Activated CD8-positive, alpha-beta memory T cell treated with anti-CD3 and anti-CD28 coated beads for 36 hours (primary cell): ENCODE data around the gene SYVN1. TPM values are rescaled to one million over a fixed set of nuclear protein-coding genes. Genes with fewer than 3 reads are reported as not detected.

ENCODE experiments used
- CTCF ChIA-PET: fragments of 350-600 bp; sonication (Branson Sonifier 250); formaldehyde crosslinking; loops from one replicate; lab custom pipeline; 2021; ENCODE audit warnings: antibody characterized with exemption; lab: Charles Lee
- POLR2A ChIA-PET: fragments of 350-600 bp; sonication (Branson Sonifier 250); formaldehyde crosslinking; loops from one replicate; lab custom pipeline; 2021; ENCODE audit warnings: antibody characterized with exemption; lab: Charles Lee
- total RNA-seq, 2 experiments: library from RNA; stranded (reverse); gene quantifications; one replicate each; pipeline ENCODE4 v1.2.3, GENCODE V29; 2021

Gene SYVN1
- total RNA-seq, 2 experiments from 2014 or later = 33.8 to 36.6 TPM

DNA sequence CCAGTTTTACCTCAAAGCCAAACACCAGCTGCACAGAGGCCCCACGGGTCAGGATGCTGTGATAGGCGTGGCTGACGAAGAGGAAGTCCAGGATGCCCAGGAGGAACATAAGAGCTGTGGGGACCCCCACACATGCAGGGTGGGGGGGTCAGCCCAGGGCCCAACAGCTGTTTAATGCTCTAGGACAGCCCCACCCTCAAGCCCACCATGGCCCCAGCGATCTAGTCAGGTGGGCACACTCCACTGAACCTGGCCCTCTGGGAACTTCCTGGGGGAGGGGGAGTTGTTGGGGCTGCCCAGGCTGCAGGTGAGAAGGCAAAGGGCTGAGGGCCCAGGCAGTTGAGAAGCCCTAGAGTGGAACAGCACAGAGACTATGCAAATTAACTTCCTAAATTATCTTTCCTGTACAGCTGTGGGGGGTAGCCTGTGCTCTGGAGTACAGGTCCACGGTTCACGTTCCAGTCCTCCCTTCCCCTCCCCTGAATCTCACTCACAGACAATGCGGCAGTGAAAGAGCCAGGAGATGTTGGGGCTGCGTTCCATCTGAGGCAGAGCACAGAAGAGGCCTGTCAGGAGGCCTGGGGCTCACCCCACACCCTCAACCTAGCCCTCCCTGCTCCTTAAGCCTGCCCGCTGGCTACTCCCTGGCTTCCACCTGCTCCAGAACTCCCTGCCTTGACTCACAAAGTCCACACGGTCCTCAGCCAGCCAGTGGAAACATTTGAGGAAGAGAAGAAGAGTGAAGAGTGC, 1.9 kb downstream of the SYVN1 start:
- ChIA-PET POLR2A (interaction anchor here (3.7 kb wide), 1 partner anchor 10 kb away, joined by 47 read pairs; the partner anchor contains the start of genes FAU and MRPL49), CTCF (interaction anchor here (0.8 kb wide), 1 partner anchor 11 kb away, joined by 3 read pairs; the partner anchor contains the start of gene FAU)

DNA sequence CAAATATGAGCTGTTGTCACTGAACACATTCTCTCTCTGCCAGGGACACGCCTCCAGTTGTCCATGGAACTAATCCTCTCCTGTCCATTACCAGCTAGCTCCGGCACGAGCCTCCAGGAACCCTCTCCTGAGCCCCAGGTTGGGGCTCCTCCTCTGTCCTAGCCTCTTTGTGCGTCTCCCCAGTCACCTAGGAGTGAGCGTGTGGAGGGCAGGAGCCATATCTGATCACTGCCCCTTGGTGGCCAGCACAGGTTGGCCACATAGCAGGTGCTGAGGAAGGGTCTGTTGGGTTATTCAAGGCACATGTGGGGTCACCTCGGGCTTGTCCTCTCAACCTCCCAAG, 2.5 kb downstream of the SYVN1 start:
- ChIA-PET POLR2A (no interaction called here), CTCF (interaction anchor here (0.8 to 1.5 kb wide), 2 partner anchors 10 to 49 kb away, joined by 3 read pairs; partner anchors contain the start of gene FAU)

DNA sequence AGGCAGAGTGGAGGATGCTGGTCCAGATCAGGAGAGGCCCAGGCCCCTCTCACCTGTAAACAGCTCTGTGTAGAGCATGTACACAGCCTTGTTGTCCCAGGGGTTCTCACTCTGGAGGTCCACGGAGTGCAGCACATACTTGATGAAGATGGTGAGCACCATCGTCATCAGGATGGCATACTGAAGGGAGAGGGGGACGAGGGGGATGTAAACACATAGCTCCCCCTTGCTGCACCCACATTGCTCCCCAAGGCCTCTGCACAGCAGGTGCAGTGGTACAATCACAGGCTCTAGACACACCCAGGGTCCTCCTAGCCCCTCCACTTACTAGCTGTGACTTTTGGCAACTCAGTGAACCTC, 2.9 kb downstream of the SYVN1 start:
- CTCF ChIA-PET = interaction anchor here (0.8 to 1.5 kb wide), 3 partner anchors 10 to 50 kb away, joined by 3 to 4 read pairs (median 3); partner anchors contain the start of gene FAU
- POLR2A ChIA-PET = no interaction called here

DNA sequence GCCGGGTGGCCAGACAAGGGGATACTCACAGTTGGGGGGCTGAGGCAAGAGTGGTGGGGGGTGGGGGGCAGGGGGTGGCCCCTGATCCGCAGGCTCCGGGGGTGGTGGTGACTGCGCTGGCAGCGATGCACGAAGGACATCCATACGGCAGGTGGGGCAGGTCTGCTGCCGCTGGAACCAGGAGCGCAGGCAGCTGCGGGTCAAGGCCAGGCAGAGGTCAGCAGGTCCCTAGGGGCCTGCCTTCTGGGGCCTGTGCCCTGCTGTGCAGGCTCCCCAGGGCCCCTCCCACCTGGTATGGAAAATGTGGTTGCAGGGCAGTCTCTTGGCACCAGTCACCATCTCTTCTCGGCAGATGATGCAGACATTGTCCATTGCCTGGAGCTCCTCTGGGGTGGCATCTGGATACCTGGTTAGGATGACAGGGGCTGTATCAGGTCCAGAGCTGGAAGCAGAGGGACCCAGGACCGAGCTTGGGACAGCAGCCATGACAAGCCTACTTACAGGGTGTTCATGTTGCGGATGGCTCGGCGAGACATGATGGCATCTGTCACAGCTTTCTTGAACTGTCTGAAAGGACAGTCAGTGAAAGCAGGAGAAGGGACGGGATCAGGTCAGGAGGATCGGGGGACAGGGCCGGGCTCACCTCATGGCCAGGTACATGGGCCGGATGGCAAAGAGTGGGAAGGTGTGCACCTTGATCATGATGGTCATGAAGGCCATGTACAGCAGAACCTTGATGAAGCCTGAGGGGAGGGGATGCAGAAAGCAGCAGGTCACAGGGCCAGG, 3.5 kb downstream of the SYVN1 start:
- POLR2A ChIA-PET = interaction anchor here (0.6 kb wide), 1 partner anchor 49 kb away, joined by 3 read pairs; no protein-coding TSS in a partner anchor
- CTCF ChIA-PET = interaction anchor here (0.9 to 1.5 kb wide), 4 partner anchors 13 to 50 kb away, joined by 3 to 4 read pairs (median 4); partner anchors contain the start of gene ZNHIT2

DNA sequence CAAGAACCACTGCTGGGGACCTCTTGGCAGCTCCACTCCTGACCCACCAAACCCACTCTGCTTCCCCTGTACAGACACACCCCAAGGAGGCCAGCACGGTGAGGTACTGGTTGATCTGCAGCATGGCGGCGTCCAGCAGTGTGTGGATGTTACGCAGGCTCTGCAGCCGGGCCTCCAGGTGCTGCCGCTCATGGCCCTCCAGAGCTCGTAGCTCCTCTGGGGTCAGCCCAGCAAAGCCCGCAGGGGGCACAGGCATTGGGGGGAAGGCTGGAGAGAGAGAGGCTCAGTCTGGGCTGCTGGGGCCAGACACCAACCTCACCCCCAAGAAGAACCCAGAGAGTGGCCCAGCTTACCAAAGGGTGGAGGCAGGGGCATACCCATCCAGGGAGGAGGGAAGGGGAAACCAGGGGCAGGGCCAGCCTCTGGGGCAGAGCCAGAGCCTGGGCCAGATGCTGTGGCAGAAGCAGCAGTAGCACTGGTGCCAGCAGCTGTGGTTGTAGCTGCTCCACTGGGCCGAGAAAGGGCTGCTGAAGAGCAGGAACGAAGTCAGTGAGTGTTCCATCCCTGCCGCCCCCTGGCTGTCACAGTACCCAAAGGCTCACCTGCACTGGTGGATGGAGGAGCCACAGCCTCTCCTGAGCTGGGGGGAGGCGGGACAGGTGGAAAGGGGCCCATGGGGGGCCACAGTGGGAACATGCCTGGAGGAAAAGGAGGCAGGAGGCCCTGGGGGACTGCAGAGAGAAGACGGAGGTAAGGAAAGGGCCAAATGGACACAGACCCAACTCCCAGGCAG, 4.5 kb downstream of the SYVN1 start:
- CTCF ChIA-PET = interaction anchor here (1.3 to 1.4 kb wide), 2 partner anchors 12 to 19 kb away, joined by 3 to 4 read pairs; partner anchors contain the start of gene ZNHIT2
- POLR2A ChIA-PET = interaction anchor here (0.6 to 1.8 kb wide), 2 partner anchors 10 to 13 kb away, joined by 3 to 6 read pairs; no protein-coding TSS in a partner anchor

DNA sequence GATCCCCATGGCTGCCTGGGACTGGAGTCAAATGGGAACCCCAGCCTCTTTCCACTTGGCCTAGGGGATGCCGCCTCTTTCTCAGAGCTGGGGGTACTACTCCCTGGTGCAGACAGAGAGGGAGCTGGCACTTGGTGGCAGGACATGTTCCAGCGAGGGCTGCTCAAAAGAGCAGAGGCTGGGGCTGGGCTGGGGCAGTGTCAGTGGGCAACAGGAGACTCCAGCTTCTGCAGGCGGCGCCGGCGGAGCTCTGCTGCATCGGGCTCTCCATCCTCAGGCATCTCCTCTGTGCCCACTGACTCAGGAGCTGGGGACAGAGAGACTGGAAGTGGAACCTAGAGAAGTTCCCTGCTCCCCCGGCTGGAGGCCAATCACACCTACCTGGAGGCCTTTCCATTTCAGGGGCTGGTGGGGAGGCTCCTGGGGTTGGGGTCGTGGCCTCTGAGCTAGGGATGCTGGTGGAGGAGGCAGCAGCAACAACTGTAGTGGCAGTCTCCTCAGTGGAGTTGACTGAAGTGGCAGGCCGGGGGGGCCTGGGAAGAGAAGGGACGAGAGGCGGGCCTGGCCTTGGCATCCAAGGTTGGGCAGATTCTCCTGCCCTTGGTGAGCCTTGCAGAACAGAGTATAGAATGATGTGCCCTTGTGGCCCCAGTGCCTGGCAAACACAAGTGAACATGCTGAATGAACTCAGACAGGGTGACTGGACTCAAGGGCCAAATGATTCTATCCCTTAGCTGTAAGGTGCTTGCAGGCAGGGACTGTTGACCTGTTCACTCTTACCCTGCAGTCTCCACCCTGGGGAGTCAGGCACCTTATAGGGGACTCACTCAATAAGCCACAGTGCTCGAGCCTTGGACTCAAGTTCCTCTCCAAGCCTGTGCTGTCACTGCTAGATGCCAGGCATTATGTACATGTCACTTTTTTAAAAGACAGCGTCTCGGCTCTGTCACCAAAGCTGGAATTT, 5.9 kb downstream of the SYVN1 start:
- ChIA-PET POLR2A (interaction anchor here (1.8 kb wide), 1 partner anchor 12 kb away, joined by 6 read pairs; no protein-coding TSS in a partner anchor), CTCF (no interaction called here)

DNA sequence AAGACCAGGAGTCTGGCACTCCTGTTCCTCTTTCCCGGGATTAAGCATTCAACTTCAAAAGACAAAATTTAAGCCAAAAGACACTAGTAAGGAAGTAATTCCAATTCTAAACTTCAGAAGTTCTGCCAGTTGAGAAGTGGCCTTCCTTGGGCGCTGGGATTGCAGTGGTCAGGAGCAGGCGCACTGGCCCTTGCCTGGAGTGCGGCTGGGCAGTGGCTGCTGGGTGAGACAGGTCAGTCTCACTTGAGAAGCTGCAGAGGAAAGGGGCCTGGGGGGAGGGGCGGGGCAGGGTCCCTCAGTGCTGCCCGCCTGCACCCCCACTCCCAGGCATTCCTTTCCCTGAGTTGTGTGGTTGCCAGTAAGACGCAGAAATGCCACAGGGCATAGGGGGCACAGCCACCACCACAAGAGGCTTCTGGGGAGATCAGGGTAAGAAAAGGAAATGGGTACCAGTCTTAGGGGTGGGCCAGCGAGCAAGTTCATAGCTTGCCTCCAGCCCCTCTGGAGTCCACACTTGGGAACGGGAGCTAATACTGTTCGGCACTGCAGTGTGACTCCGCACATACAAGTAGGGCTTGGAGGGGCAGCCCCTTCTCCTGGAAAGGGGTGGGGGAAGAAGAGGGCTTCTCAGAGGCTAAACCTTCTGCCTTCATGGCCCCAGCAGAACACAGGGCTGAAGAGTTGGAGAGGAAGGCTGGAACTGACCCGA, 6.7 kb downstream of the SYVN1 start:
- POLR2A ChIA-PET = interaction anchor here (1.8 kb wide), 1 partner anchor 11 kb away, joined by 6 read pairs; no protein-coding TSS in a partner anchor
- CTCF ChIA-PET = interaction anchor here (1.2 kb wide), 1 partner anchor 10 kb away, joined by 4 read pairs; the partner anchor contains the start of gene ZNHIT2

DNA sequence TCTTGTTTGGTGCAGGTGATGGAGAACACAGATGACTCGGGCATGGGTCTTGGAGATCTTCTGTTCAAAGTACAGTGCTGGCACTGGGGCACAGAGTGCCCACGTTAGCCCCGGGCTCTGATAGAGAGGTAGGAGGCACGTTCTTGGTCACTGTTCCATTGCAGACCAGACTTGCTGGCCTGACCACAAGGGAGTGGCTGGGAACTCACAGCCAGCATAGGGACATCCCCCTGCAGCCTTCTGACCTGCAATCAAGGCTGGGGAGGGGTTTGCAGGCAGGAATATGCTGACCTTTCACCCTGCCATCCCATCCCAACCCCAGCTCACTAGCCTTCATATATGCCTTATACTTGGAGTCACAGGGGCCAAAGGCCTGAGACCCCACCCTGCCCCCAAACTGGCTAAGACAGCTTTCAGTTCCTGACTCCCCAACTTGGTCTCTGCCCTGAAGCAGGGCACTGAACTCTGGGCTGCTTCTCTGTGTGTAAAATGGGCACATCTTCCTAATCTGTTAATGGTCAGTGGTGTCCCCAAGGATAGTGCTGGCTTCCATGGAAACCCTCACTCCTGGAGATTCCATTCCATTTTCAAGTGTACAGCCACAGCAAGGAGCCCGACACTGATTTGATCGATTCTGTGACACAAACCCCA, 7.6 kb downstream of the SYVN1 start:
- CTCF ChIA-PET = interaction anchor here (1.2 kb wide), 1 partner anchor 9 kb away, joined by 4 read pairs; the partner anchor contains the start of gene ZNHIT2
- POLR2A ChIA-PET = interaction anchor here (1.0 kb wide), 1 partner anchor 14 kb away, joined by 3 read pairs; no protein-coding TSS in a partner anchor

DNA sequence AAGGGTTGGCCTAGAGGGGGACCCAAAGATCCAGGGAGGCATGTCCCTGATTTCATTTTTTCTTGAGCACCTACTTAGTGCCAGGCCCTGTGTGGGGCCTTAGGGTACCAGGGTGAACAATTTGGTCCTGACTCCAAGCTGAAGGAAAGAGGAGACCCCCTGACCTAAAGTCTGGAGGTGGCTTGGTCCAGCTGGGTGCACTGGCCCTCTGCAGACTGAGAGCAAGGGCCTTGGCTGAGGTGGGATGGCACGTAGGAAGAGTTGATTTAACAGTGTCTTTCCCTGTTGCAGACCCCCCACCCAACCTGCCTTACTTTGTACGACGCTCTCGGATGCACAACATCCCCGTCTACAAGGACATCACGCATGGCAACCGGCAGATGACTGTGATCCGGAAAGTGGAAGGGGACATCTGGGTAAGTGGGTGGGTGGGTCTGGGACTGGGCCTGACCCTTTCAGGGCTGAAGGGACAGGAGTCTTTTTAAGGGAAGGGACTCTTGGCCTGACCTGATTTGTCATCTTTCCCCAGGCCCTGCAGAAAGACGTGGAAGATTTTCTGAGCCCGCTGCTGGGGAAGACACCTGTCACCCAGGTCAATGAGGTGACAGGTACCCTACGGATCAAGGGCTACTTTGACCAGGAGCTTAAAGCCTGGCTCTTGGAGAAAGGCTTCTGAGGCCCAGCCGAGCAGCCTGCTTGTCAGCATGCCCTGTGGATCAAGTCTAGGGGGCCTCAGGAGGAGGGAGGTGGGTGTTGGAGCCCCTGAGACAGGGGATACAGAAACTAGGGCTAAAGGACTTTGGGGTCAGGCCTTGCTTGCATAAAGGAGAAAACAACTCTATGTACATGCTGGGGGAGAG, 8.9 kb downstream of the SYVN1 start:
- POLR2A ChIA-PET = interaction anchor here (1.0 to 5.0 kb wide), 2 partner anchors 9 to 12 kb away, joined by 3 to 47 read pairs; partner anchors contain the start of gene SYVN1
- CTCF ChIA-PET = interaction anchor here (1.4 kb wide), 1 partner anchor 15 kb away, joined by 5 read pairs; no protein-coding TSS in a partner anchor

DNA sequence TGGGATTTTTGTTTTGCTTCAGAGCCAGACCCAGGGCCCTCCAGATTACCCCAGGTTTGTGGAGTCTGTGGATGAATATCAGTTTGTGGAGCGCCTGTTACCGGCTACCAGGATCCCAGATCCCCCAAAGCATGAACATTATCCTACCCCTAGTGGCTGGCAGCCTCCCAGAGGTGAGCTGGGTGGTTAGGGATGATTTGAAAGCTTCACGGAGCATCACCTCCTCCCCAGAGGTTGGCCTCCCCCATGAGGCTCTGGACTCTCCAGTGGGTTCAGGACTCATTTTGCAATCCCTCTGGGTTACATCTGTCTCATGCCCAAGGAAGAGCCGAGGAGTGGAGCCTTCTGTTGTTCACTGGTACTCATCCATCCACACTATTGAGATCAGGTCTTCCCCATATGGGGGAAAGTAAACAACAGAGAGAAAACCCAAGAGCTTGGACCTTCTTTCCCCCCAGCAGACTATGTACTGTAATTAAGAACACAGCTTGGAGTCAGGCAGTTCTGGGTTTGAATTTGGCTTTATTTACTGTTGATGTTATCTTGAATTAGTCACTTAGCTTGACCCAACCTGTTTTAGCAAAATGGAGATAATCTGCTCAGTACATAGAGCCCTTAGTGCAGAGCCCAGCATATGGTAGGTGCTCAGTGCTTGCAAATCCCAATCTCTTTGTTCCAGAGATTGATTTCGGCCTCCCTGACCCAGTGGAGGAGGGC, 9.7 kb downstream of the SYVN1 start:
- CTCF ChIA-PET = interaction anchor here (1.4 kb wide), 1 partner anchor 14 kb away, joined by 5 read pairs; no protein-coding TSS in a partner anchor

DNA sequence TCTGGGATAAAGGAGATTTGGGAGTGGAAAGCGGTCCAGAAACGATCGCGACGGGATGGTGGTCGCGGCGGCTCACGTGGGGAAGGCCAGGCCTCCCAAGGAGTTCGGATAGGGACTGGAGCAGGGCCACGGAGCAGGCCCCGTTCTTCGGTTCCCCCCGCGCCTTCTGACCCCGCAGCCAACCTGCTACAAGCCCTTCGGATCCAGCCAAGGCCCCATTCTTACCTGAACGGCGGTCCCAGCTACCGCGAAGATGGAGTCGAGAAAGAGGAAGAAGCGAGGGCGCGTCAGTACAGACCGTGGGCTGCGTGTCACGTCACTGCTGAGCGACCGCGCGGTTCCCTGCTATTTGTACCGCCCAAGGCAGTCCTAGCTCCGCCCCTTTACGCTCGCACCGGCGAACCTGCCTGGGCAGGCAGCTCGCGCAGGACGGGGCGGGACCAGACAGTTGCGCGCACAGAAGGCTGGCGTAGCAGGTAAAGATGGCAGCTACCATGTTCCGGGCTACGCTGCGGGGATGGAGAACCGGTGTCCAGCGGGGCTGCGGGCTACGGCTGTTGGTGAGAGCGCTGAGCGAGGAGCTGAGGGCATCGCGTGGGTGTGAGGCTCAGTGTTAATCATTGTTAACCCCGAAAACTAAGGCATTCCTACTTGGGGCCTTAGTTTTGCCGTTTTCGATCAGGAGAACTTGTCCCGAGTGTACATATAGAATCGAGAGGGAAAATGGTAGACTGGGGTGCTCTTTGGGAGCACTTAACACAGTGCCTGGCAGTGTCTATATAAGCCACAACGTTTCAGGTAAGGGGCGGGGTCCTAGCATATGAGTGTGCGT, 12.2 kb downstream of the SYVN1 start, which contains the start of the genes FAU and MRPL49:
Gene FAU (minus strand): TSS at position 270 of the 832 bp plus-strand sequence. CDS start 321 bp downstream, outside the sequence.
Gene MRPL49 (plus strand): TSS at position 457 of the 832 bp plus-strand sequence. CDS start 26 bp downstream, at position 483.
- POLR2A ChIA-PET = interaction anchor here (0.6 to 5.0 kb wide), 12 partner anchors 10 to 343 kb away, joined by 3 to 47 read pairs (median 6); partner anchors contain the start of genes ARL2, CAPN1, SYVN1 and TM7SF2

More for the DNA sequence above, 9.7 kb downstream of the SYVN1 start:
- POLR2A ChIA-PET = interaction anchor here (5.0 kb wide), 1 partner anchor 10 kb away, joined by 47 read pairs; the partner anchor contains the start of gene SYVN1

DNA sequence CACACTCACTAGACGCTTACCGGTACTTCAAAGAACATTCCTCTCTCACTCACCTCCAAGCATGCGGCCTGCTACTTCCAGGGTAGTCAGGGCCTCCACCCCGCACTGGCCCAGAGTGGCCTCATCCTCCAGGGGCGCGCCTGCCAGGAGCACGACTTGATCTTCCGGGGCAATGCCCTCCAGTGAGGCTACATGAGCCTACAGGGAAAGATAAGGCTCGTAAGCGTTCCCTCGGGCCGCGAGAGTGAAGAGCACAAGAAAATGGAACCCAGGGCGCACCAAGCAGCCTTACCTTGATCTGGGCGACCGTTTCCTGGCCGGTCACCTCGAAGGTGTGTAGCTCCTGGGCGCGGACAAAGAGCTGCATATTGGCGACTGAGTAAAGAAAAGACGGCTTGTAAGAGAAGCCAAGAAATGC, 12.9 kb downstream of the SYVN1 start:
- ChIA-PET POLR2A (interaction anchor here (0.8 to 5.0 kb wide), 10 partner anchors 10 to 342 kb away, joined by 3 to 47 read pairs (median 6); partner anchors contain the start of genes ARL2, CAPN1, SYVN1 and TM7SF2), CTCF (interaction anchor here (0.6 to 2.3 kb wide), 10 partner anchors 8 to 141 kb away, joined by 3 to 20 read pairs (median 3); partner anchors contain the start of genes ARL2, POLA2, SAC3D1 and TM7SF2)

More for the DNA sequence above, 12.2 kb downstream of the SYVN1 start, which contains the start of the genes FAU and MRPL49:
- CTCF ChIA-PET = interaction anchor here (0.6 to 2.3 kb wide), 12 partner anchors 9 to 505 kb away, joined by 3 to 20 read pairs (median 3); partner anchors contain the start of genes ARL2, POLA2, SAC3D1 and TM7SF2
